GM06990 (cell line): ENCODE results near the gene HOXD9.

Experiments used
- DNase-seq: peaks from one replicate; pipeline ENCODE4 v3.0.0-alpha.2; 2011; ENCODE audit not compliant: insufficient read length; ENCODE audit errors: extremely low read depth
- H3K27me3 ChIP-seq: replicated peaks from 2 replicates; pipeline ENCODE4 v1.6.0; 2011; ENCODE audit warnings: low read length; ENCODE audit not compliant: control insufficient read depth, insufficient read depth
- H3K36me3 ChIP-seq: 2 replicates; pipeline ENCODE4 v1.5.1; 2011; ENCODE audit warnings: low read length; ENCODE audit not compliant: control insufficient read depth, insufficient read depth
- H3K4me3 ChIP-seq: replicated peaks from 2 replicates; pipeline ENCODE4 v1.5.1; 2011; ENCODE audit warnings: low read depth, mild to moderate bottlenecking, control low read depth, low read length
- CTCF ChIP-seq: IDR thresholded peaks from 2 replicates; pipeline ENCODE4 v1.5.1; 2011; ENCODE audit warnings: low read length, control low read depth, mild to moderate bottlenecking, inconsistent platforms; ENCODE audit not compliant: insufficient read depth, poor library complexity, severe bottlenecking

Gene HOXD9

GRCh38 chr2:176121190-176122051 lies 1.1 kb upstream of the HOXD9 start:
- Histone ChIP-seq H3K36me3 (no peaks in the 10 kb centered on the region), H3K27me3 (peaks cover 6% of the 10 kb centered on the region), H3K4me3 (no peak overlapping the region)
- DNase-seq, result no peak
- no peak for TF ChIP-seq CTCF

- H3K36me3 ChIP-seq, result no peaks in the 10 kb centered on the region
- TF ChIP-seq CTCF, result no peak
- no peak overlapping the region for H3K4me3 ChIP-seq
- DNase-seq, result no peak
- H3K27me3 ChIP-seq, result peaks cover 4% of the 10 kb centered on the region
These were observed 352 bp upstream of the HOXD9 start for GRCh38 chr2:176122052-176122682.

- H3K27me3 ChIP-seq, result peaks cover 3% of the 10 kb centered on the region
- no peak overlapping the region for H3K4me3 ChIP-seq
- DNase-seq, result no peak
- no peak for TF ChIP-seq CTCF
- H3K36me3 ChIP-seq, result no peaks in the 10 kb centered on the region
These were observed 1.0 kb downstream of the HOXD9 start for GRCh38 chr2:176123411-176124109.

- no peak for TF ChIP-seq CTCF
- Histone ChIP-seq H3K27me3 (peaks cover 3% of the 10 kb centered on the region), H3K36me3 (no peaks in the 10 kb centered on the region), H3K4me3 (no peak overlapping the region)
- no peak for DNase-seq
These were observed 1.8 kb downstream of the HOXD9 start for GRCh38 chr2:176124110-176124946.

- H3K36me3 ChIP-seq, result no peaks in the 10 kb centered on the region
- H3K27me3 ChIP-seq, result peaks cover 3% of the 10 kb centered on the region
- H3K4me3 ChIP-seq, result no peak overlapping the region
- no peak for TF ChIP-seq CTCF
- DNase-seq, result no peak
These were observed 2.6 kb downstream of the HOXD9 start for GRCh38 chr2:176124947-176125771.
